H1 (cell line): Measurements from ENCODE around the gene PROCR.

Source experiments
- CHD1 ChIP-seq: IDR thresholded peaks from 2 replicates; pipeline ENCODE4 v1.6.1; 2012; ENCODE audit warnings: low read depth, low read length, improper control_type of control experiment
- CTCF ChIP-seq, 3 experiments: IDR thresholded peaks; 1 replicate in 2 of 3; 2 replicates in 1 of 3; pipeline versions ENCODE4 v1.5.1 to v1.6.1; 2011; ENCODE audit warnings: low read length in 3 of 3, mild to moderate bottlenecking in 3 of 3, inconsistent platforms in 2 of 3, low read depth in 1 of 3, moderate library complexity in 1 of 3; ENCODE audit not compliant: insufficient read depth in 1 of 3; ENCODE audit errors: control extremely low read depth in 1 of 3
- EZH2 ChIP-seq: fragments of 200-600 bp; sonication (generic); IDR thresholded peaks from 2 replicates; pipeline ENCODE4 v1.7.1; 2012; ENCODE audit warnings: low read depth, mild to moderate bottlenecking, moderate library complexity, low read length, inconsistent platforms; ENCODE audit not compliant: severe bottlenecking
- POLR2A ChIP-seq, 2 experiments: IDR thresholded peaks; 1 replicate in 1 of 2; 2 replicates in 1 of 2; pipeline ENCODE4 v1.6.1; 2011; ENCODE audit warnings: low read depth in 2 of 2, low read length in 2 of 2, mild to moderate bottlenecking in 2 of 2; ENCODE audit errors: control extremely low read depth in 1 of 2
- POLR2AphosphoS5 ChIP-seq: IDR thresholded peaks from 2 replicates; pipeline ENCODE4 v1.6.1; 2011; ENCODE audit warnings: low read depth, low read length
- SP2 ChIP-seq: IDR thresholded peaks from 2 replicates; pipeline ENCODE4 v1.6.1; 2012; ENCODE audit warnings: mild to moderate bottlenecking, low read length, inconsistent platforms
- TEAD4 ChIP-seq: IDR thresholded peaks from 2 replicates; pipeline ENCODE4 v1.6.1; 2012; ENCODE audit warnings: low read depth, low read length, inconsistent platforms, mixed read lengths

DNA sequence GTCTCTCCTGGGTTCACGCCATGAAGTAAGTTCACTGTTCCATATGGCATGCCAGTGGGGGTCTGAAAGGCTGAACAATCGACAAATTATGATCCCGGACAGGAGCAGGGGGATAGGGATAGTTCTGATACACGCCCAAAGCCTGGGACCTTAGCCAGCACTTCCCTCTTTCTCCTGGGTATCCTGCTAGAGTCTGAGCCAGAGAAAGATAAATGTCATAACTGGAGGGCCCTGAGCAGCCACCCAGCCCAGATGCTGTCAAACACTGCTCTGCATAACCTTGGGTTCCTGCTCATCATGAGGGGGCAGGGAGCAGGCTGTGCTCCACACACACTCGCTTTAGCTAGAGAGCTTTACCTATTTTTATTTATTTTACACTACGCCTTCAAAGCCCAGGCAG lies 37.0 kb upstream of the PROCR start:
- TF ChIP-seq TEAD4 (no peak), CTCF (IDR thresholded peaks at IDR 0.05; ENCODE audit: control extremely low read depth in 1 of 3, insufficient read depth in 1 of 3, low read depth in 1 of 3, low read length in 3 of 3) (no peak), EZH2 (no peak), POLR2AphosphoS5 (no peak), POLR2A (IDR thresholded peaks at IDR 0.05; ENCODE audit: control extremely low read depth in 1 of 2, low read depth in 2 of 2, low read length in 2 of 2) (no peak), CHD1 (no peak), SP2 (no peak)
